ENCODE results near the gene RSKR.

The RSKR gene

GRCh38 chr17:28585851-28586250, 28.1 kb downstream of the RSKR start:
- Histone ChIP-seq H3K36me3 (ENCODE audit: control insufficient read depth, insufficient read depth, low read length) (no peaks in the 10 kb centered on the region), H3K27ac (no peak overlapping the region)

GRCh38 chr17:28584434-28584833, 29.6 kb downstream of the RSKR start:
- Histone ChIP-seq H3K27me3 (ENCODE audit: control insufficient read depth, insufficient read depth, low read length) (no peaks in the 10 kb centered on the region), H3K4me3 (ENCODE audit: low read depth, low read length) (no peak overlapping the region), H3K9me3 (ENCODE audit: control insufficient read depth, low read length) (no peaks in the 10 kb centered on the region), H2AFZ (no peak overlapping the region), H3K4me1 (no peaks in the 10 kb centered on the region), H3K36me3 (ENCODE audit: control insufficient read depth, insufficient read depth, low read length) (no peaks in the 10 kb centered on the region), H3K27ac (no peak overlapping the region), H3K79me2 (no peaks in the 10 kb centered on the region), H3K9ac (no peak overlapping the region), H3K4me2 (ENCODE audit: low read length) (no peak overlapping the region)
- TF ChIP-seq CTCF (IDR thresholded peaks at IDR 0.05), result no peak

More at GRCh38 chr17:28585851-28586250, 28.1 kb downstream of the RSKR start:
- no peak for TF ChIP-seq CTCF (IDR thresholded peaks at IDR 0.05)
- H3K9ac ChIP-seq, result no peak overlapping the region
- no peak overlapping the region for H3K4me3 ChIP-seq (ENCODE audit: low read depth, low read length)
- no peaks in the 10 kb centered on the region for H3K79me2 ChIP-seq
- H3K4me1 ChIP-seq, result no peaks in the 10 kb centered on the region
- H2AFZ ChIP-seq, result no peak overlapping the region
- H3K27me3 ChIP-seq (ENCODE audit: control insufficient read depth, insufficient read depth, low read length), result no peaks in the 10 kb centered on the region
- H3K4me2 ChIP-seq (ENCODE audit: low read length), result no peak overlapping the region
- H3K9me3 ChIP-seq (ENCODE audit: control insufficient read depth, low read length), result no peaks in the 10 kb centered on the region

GRCh38 chr17:28582513-28582912, 31.5 kb downstream of the RSKR start:
- Histone ChIP-seq H3K9me3 (ENCODE audit: control insufficient read depth, low read length) (no peaks in the 10 kb centered on the region), H3K4me1 (no peaks in the 10 kb centered on the region), H3K27me3 (ENCODE audit: control insufficient read depth, insufficient read depth, low read length) (no peaks in the 10 kb centered on the region), H3K9ac (no peak overlapping the region), H3K79me2 (no peaks in the 10 kb centered on the region), H2AFZ (no peak overlapping the region), H3K4me2 (ENCODE audit: low read length) (no peak overlapping the region), H3K36me3 (ENCODE audit: control insufficient read depth, insufficient read depth, low read length) (no peaks in the 10 kb centered on the region), H3K27ac (no peak overlapping the region), H3K4me3 (ENCODE audit: low read depth, low read length) (no peak overlapping the region)
- TF ChIP-seq CTCF (IDR thresholded peaks at IDR 0.05), result no peak

GRCh38 chr17:28580959-28581358, 33.0 kb downstream of the RSKR start:
- H3K27me3 ChIP-seq (ENCODE audit: control insufficient read depth, insufficient read depth, low read length), result no peaks in the 10 kb centered on the region
- H3K79me2 ChIP-seq, result no peaks in the 10 kb centered on the region
- no peaks in the 10 kb centered on the region for H3K36me3 ChIP-seq (ENCODE audit: control insufficient read depth, insufficient read depth, low read length)
- H2AFZ ChIP-seq, result no peak overlapping the region
- no peak overlapping the region for H3K9ac ChIP-seq
- H3K27ac ChIP-seq, result no peak overlapping the region
- no peak for TF ChIP-seq CTCF (IDR thresholded peaks at IDR 0.05)
- H3K4me1 ChIP-seq, result no peaks in the 10 kb centered on the region
- H3K4me2 ChIP-seq (ENCODE audit: low read length), result no peak overlapping the region
- H3K9me3 ChIP-seq (ENCODE audit: control insufficient read depth, low read length), result no peaks in the 10 kb centered on the region
- H3K4me3 ChIP-seq (ENCODE audit: low read depth, low read length), result no peak overlapping the region

GRCh38 chr17:28579526-28579925, 34.5 kb downstream of the RSKR start:
- Histone ChIP-seq H3K4me2 (ENCODE audit: low read length) (no peak overlapping the region), H3K27me3 (ENCODE audit: control insufficient read depth, insufficient read depth, low read length) (no peaks in the 10 kb centered on the region), H3K9me3 (ENCODE audit: control insufficient read depth, low read length) (no peaks in the 10 kb centered on the region), H3K4me3 (ENCODE audit: low read depth, low read length) (no peak overlapping the region), H2AFZ (no peak overlapping the region), H3K36me3 (ENCODE audit: control insufficient read depth, insufficient read depth, low read length) (no peaks in the 10 kb centered on the region), H3K79me2 (no peaks in the 10 kb centered on the region), H3K9ac (no peak overlapping the region), H3K4me1 (no peaks in the 10 kb centered on the region), H3K27ac (no peak overlapping the region)
- no peak for TF ChIP-seq CTCF (IDR thresholded peaks at IDR 0.05)

Measured in parathyroid adenoma (tissue), 2 donors.